SH-SY5Y (cell line): ENCODE results near the gene CRCP.

Source experiments
- GATA2 ChIP-seq: IDR thresholded peaks from 2 replicates; pipeline ENCODE4 v1.6.1; 2011; ENCODE audit warnings: mild to moderate bottlenecking, low read depth, low read length
- GATA3 ChIP-seq: IDR thresholded peaks from 2 replicates; pipeline ENCODE4 v1.6.1; 2011; ENCODE audit warnings: low read depth, mild to moderate bottlenecking, low read length, moderate library complexity

Gene CRCP

DNA sequence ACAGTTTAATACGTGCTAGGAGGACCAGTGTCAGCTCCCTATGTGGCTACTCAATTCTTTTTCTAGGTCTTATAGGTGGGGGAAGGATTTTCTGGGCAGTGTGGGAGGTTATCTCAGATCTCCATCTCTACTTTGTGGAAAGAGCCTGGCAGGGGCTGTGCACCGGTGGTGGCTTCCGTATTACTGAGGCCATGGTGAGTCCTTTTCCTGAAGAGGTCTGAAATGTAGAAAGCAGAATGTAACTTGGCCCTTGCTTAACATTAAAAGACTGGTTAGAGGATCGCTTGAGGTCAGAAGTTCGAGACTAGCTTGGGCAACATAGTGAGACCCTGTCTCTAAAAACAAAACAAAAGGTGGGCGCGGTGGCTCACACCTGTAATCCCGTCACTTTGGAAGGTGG is 87.8 kb downstream of the CRCP start:
- TF ChIP-seq GATA2 = peak; percentile 57; the same call in 1 of the 2 replicates
- no peak for TF ChIP-seq GATA3
